ENCODE data around the gene FCGR3A. TPM values are rescaled to one million over a fixed set of nuclear protein-coding genes. Genes with fewer than 3 reads are reported as not detected.
"Not testable (repeated sequence)": the region's sequence is repeated elsewhere in the genome, so short reads cannot be mapped to it uniquely, and the experiment has no call there.

Gene FCGR3A
- total and polyA plus RNA-seq, 9 donors, result 0.66 to 3.1 (median 1.4) TPM

GRCh38 chr1:161529463-161530104 is 20.0 kb downstream of the FCGR3A start:
- WGBS (ENCODE audit: insufficient coverage), result 28% methylated on average over 5 of the region's 19 CpGs
- H3K27me3 ChIP-seq (ENCODE audit: control insufficient read depth, insufficient read depth, low read length), result peaks cover 30% of the 10 kb centered on the region
- not testable (repeated sequence) for H3K9me3 ChIP-seq (replicated peaks; ENCODE audit: control insufficient read depth, low read depth, low read length); H3K4me1 ChIP-seq (ENCODE audit: control insufficient read depth, insufficient read depth, low read length); H3K36me3 ChIP-seq (ENCODE audit: control insufficient read depth, insufficient read depth, low read length); DNase-seq
- H3K4me3 ChIP-seq (ENCODE audit: low read length), result peak overlapping the region; percentile 71
- H3K27ac ChIP-seq (ENCODE audit: low read length), result peak overlapping the region; percentile 20

GRCh38 chr1:161528550-161528949 is 21.1 kb downstream of the FCGR3A start:
- not testable (repeated sequence) for DNase-seq; H3K36me3 ChIP-seq (ENCODE audit: control insufficient read depth, insufficient read depth, low read length); H3K4me3 ChIP-seq (ENCODE audit: low read length); H3K4me1 ChIP-seq (ENCODE audit: control insufficient read depth, insufficient read depth, low read length); H3K27ac ChIP-seq (ENCODE audit: low read length); H3K9me3 ChIP-seq (replicated peaks; ENCODE audit: control insufficient read depth, low read depth, low read length)
- peaks cover 32% of the 10 kb centered on the region for H3K27me3 ChIP-seq (ENCODE audit: control insufficient read depth, insufficient read depth, low read length)
- no CpG with 5 or more reads among the region's 3 CpGs for WGBS (ENCODE audit: insufficient coverage)

- not testable (repeated sequence) for H3K9me3 ChIP-seq (replicated peaks; ENCODE audit: control insufficient read depth, low read depth, low read length); H3K4me3 ChIP-seq (ENCODE audit: low read length); H3K27ac ChIP-seq (ENCODE audit: low read length); H3K36me3 ChIP-seq (ENCODE audit: control insufficient read depth, insufficient read depth, low read length); H3K4me1 ChIP-seq (ENCODE audit: control insufficient read depth, insufficient read depth, low read length); DNase-seq
- WGBS (ENCODE audit: insufficient coverage), result 69% methylated on average over 4 of the region's 7 CpGs
- H3K27me3 ChIP-seq (ENCODE audit: control insufficient read depth, insufficient read depth, low read length), result peaks cover 24% of the 10 kb centered on the region
These were observed 23.7 kb downstream of the FCGR3A start for GRCh38 chr1:161525918-161526317.

- H3K9me3 ChIP-seq (replicated peaks; ENCODE audit: control insufficient read depth, low read depth, low read length); H3K4me1 ChIP-seq (ENCODE audit: control insufficient read depth, insufficient read depth, low read length); DNase-seq; H3K27ac ChIP-seq (ENCODE audit: low read length); H3K36me3 ChIP-seq (ENCODE audit: control insufficient read depth, insufficient read depth, low read length): not testable (repeated sequence)
- peak overlapping the region; percentile 31 for H3K4me3 ChIP-seq (ENCODE audit: low read length)
- peaks cover 24% of the 10 kb centered on the region for H3K27me3 ChIP-seq (ENCODE audit: control insufficient read depth, insufficient read depth, low read length)
- 41% methylated on average over 10 of the region's 23 CpGs for WGBS (ENCODE audit: insufficient coverage)
These were observed 24.3 kb downstream of the FCGR3A start for GRCh38 chr1:161525321-161525720.

- DNase-seq; H3K4me1 ChIP-seq (ENCODE audit: control insufficient read depth, insufficient read depth, low read length); H3K36me3 ChIP-seq (ENCODE audit: control insufficient read depth, insufficient read depth, low read length); H3K9me3 ChIP-seq (replicated peaks; ENCODE audit: control insufficient read depth, low read depth, low read length); H3K27ac ChIP-seq (ENCODE audit: low read length): not testable (repeated sequence)
- peaks cover 24% of the 10 kb centered on the region for H3K27me3 ChIP-seq (ENCODE audit: control insufficient read depth, insufficient read depth, low read length)
- WGBS (ENCODE audit: insufficient coverage), result 0% methylated on average over 3 of the region's 55 CpGs
- H3K4me3 ChIP-seq (ENCODE audit: low read length), result peak overlapping the region; percentile 31
These were observed 24.8 kb downstream of the FCGR3A start for GRCh38 chr1:161524742-161525291.

GRCh38 chr1:161523817-161524741 is 25.5 kb downstream of the FCGR3A start, which contains the start of gene HSPA6:
TSS of gene HSPA6 (plus strand) at chr1:161524540. CDS start at chr1:161524659, 119 bp downstream.
- Histone ChIP-seq H3K27me3 (ENCODE audit: control insufficient read depth, insufficient read depth, low read length) (peaks cover 21% of the 10 kb centered on the region), H3K27ac (ENCODE audit: low read length) (peak within 1 kb of the TSS; percentile 55), H3K4me3 (ENCODE audit: low read length) (peak within 1 kb of the TSS; percentile 75)
- under 1% methylated on average over 48 of the region's 72 CpGs for WGBS (ENCODE audit: insufficient coverage)
- H3K36me3 ChIP-seq (ENCODE audit: control insufficient read depth, insufficient read depth, low read length); H3K9me3 ChIP-seq (replicated peaks; ENCODE audit: control insufficient read depth, low read depth, low read length); H3K4me1 ChIP-seq (ENCODE audit: control insufficient read depth, insufficient read depth, low read length): not testable (repeated sequence)
- DNase-seq, result peak; percentile 93

- H3K36me3 ChIP-seq (ENCODE audit: control insufficient read depth, insufficient read depth, low read length); H3K4me3 ChIP-seq (ENCODE audit: low read length); H3K27ac ChIP-seq (ENCODE audit: low read length); H3K4me1 ChIP-seq (ENCODE audit: control insufficient read depth, insufficient read depth, low read length); H3K9me3 ChIP-seq (replicated peaks; ENCODE audit: control insufficient read depth, low read depth, low read length); DNase-seq: not testable (repeated sequence)
- peaks cover 21% of the 10 kb centered on the region for H3K27me3 ChIP-seq (ENCODE audit: control insufficient read depth, insufficient read depth, low read length)
- WGBS (ENCODE audit: insufficient coverage), result 63% methylated on average over 7 of the region's 20 CpGs
These were observed 26.4 kb downstream of the FCGR3A start for GRCh38 chr1:161523041-161523816.

- not testable (repeated sequence) for H3K36me3 ChIP-seq (ENCODE audit: control insufficient read depth, insufficient read depth, low read length); H3K9me3 ChIP-seq (replicated peaks; ENCODE audit: control insufficient read depth, low read depth, low read length); H3K4me1 ChIP-seq (ENCODE audit: control insufficient read depth, insufficient read depth, low read length); H3K27me3 ChIP-seq (ENCODE audit: control insufficient read depth, insufficient read depth, low read length); DNase-seq; H3K4me3 ChIP-seq (ENCODE audit: low read length)
- no CpG with 5 or more reads among the region's 1 CpG for WGBS (ENCODE audit: insufficient coverage)
- peak overlapping the region; percentile 6 for H3K27ac ChIP-seq (ENCODE audit: low read length)
These were observed 35.7 kb downstream of the FCGR3A start for GRCh38 chr1:161513953-161514352.

- not testable (repeated sequence) for DNase-seq; H3K27me3 ChIP-seq (ENCODE audit: control insufficient read depth, insufficient read depth, low read length); H3K4me3 ChIP-seq (ENCODE audit: low read length); H3K36me3 ChIP-seq (ENCODE audit: control insufficient read depth, insufficient read depth, low read length); H3K4me1 ChIP-seq (ENCODE audit: control insufficient read depth, insufficient read depth, low read length); H3K9me3 ChIP-seq (replicated peaks; ENCODE audit: control insufficient read depth, low read depth, low read length)
- peak overlapping the region; percentile 6 for H3K27ac ChIP-seq (ENCODE audit: low read length)
- WGBS (ENCODE audit: insufficient coverage), result no CpG with 5 or more reads among the region's 1 CpG
These were observed 36.2 kb downstream of the FCGR3A start for GRCh38 chr1:161513448-161513780.

Data from muscle of leg (tissue), 11 donors.